NCI-H446 treated with DMSO at 0.1 percent for 48 hours (cell line): Measurements from ENCODE around the gene SLC14A1.

Experiments used
- DNase-seq: peaks from one replicate; lab custom pipeline; 2025; lab: John Stamatoyannopoulos, UW

SLC14A1 gene

GRCh38 chr18:45724601-45725000, 620 bp downstream of the SLC14A1 start:
- no peak for DNase-seq

- no peak for DNase-seq
Measured at GRCh38 chr18:45725336-45725735, 1.4 kb downstream of the SLC14A1 start.

GRCh38 chr18:45726603-45727002, 2.6 kb downstream of the SLC14A1 start:
- no peak for DNase-seq

GRCh38 chr18:45727068-45727467, 3.1 kb downstream of the SLC14A1 start:
- DNase-seq: no peak

- no peak for DNase-seq
Measured at GRCh38 chr18:45728336-45729010, 4.5 kb downstream of the SLC14A1 start.

- DNase-seq: no peak
Measured at GRCh38 chr18:45730832-45731575, 7.0 kb downstream of the SLC14A1 start.

GRCh38 chr18:45731716-45732115, 7.7 kb downstream of the SLC14A1 start:
- no peak for DNase-seq

- no peak for DNase-seq
Measured at GRCh38 chr18:45733535-45733934, 9.6 kb downstream of the SLC14A1 start.

GRCh38 chr18:45734505-45734904, 10.5 kb downstream of the SLC14A1 start:
- no peak for DNase-seq

GRCh38 chr18:45734944-45735343, 11.0 kb downstream of the SLC14A1 start:
- DNase-seq: no peak

GRCh38 chr18:45738660-45739059, 14.7 kb downstream of the SLC14A1 start:
- DNase-seq: no peak

- no peak for DNase-seq
Measured at GRCh38 chr18:45739268-45739667, 15.3 kb downstream of the SLC14A1 start.

GRCh38 chr18:45739848-45740247, 15.9 kb downstream of the SLC14A1 start:
- DNase-seq: no peak

- DNase-seq: no peak
Measured at GRCh38 chr18:45741056-45741455, 17.1 kb downstream of the SLC14A1 start.

GRCh38 chr18:45745817-45746461, 22.0 kb downstream of the SLC14A1 start:
- DNase-seq: no peak

GRCh38 chr18:45748501-45748900, 24.5 kb downstream of the SLC14A1 start:
- DNase-seq: no peak

GRCh38 chr18:45749918-45750689, 26.1 kb downstream of the SLC14A1 start:
- DNase-seq: no peak

GRCh38 chr18:45751766-45752165, 27.8 kb downstream of the SLC14A1 start:
- no peak for DNase-seq

- DNase-seq: no peak
Measured at GRCh38 chr18:45752681-45753080, 28.7 kb downstream of the SLC14A1 start.

- DNase-seq: no peak
Measured at GRCh38 chr18:45753286-45753685, 29.3 kb downstream of the SLC14A1 start.

- no peak for DNase-seq
Measured at GRCh38 chr18:45755934-45756333, 32.0 kb downstream of the SLC14A1 start.

GRCh38 chr18:45757005-45757404, 33.0 kb downstream of the SLC14A1 start:
- no peak for DNase-seq
